ENCODE results near the gene SFXN1. TPM values are rescaled to one million over a fixed set of nuclear protein-coding genes. Genes with fewer than 3 reads are reported as not detected.

Gene SFXN1
- total RNA-seq, 1 donor from 2014 or later: 22.6 TPM

GRCh38 chr5:175556794-175557193 lies 78.4 kb downstream of the SFXN1 start:
- DNase-seq (ENCODE audit: low spot score) (no peak), ATAC-seq (no peak)
- intact Hi-C loops (cut with DNase I): no loop called here

- intact Hi-C loops (cut with DNase I): no loop called here
- DNase-seq (ENCODE audit: low spot score) (no peak), ATAC-seq (no peak)
Observed at GRCh38 chr5:175557778-175558177, 79.4 kb downstream of the SFXN1 start.

GRCh38 chr5:175558801-175559480 lies 80.6 kb downstream of the SFXN1 start:
- DNase-seq (ENCODE audit: low spot score) (no peak), ATAC-seq (no peak)
- intact Hi-C loops (cut with DNase I): no loop called here

- DNase-seq (ENCODE audit: low spot score) (no peak), ATAC-seq (no peak)
- intact Hi-C loops (cut with DNase I): no loop called here
Observed at GRCh38 chr5:175560011-175560410, 81.7 kb downstream of the SFXN1 start.

- DNase-seq (ENCODE audit: low spot score): no peak
- intact Hi-C loops (cut with DNase I): no loop called here
- ATAC-seq: no peak
Observed at GRCh38 chr5:175561085-175561484, 82.7 kb downstream of the SFXN1 start.

GRCh38 chr5:175564716-175565115 lies 86.4 kb downstream of the SFXN1 start:
- ATAC-seq: no peak

GRCh38 chr5:175566697-175567096 lies 88.3 kb downstream of the SFXN1 start:
- intact Hi-C loops (cut with DNase I): no loop called here
- ATAC-seq (no peak), DNase-seq (ENCODE audit: low spot score) (no peak)

More at GRCh38 chr5:175564716-175565115, 86.4 kb downstream of the SFXN1 start:
- no peak for DNase-seq (ENCODE audit: low spot score)
- intact Hi-C loops (cut with DNase I): no loop called here

GRCh38 chr5:175567954-175568353 lies 89.6 kb downstream of the SFXN1 start:
- no peak for ATAC-seq
- DNase-seq (ENCODE audit: low spot score): no peak
- intact Hi-C loops (cut with DNase I): no loop called here

- DNase-seq (ENCODE audit: low spot score) (no peak), ATAC-seq (no peak)
- intact Hi-C loops (cut with DNase I): no loop called here
Observed at GRCh38 chr5:175569701-175570100, 91.3 kb downstream of the SFXN1 start.

- no peak for ATAC-seq
- no peak for DNase-seq (ENCODE audit: low spot score)
- intact Hi-C loops (cut with DNase I): no loop called here
Observed at GRCh38 chr5:175572886-175573285, 94.5 kb downstream of the SFXN1 start.

GRCh38 chr5:175573493-175574269 lies 95.3 kb downstream of the SFXN1 start:
- ATAC-seq: no peak
- DNase-seq (ENCODE audit: low spot score): no peak
- intact Hi-C loops (cut with DNase I): no loop called here

GRCh38 chr5:175575301-175575700 lies 96.9 kb downstream of the SFXN1 start:
- intact Hi-C loops (cut with DNase I): no loop called here
- DNase-seq (ENCODE audit: low spot score) (no peak), ATAC-seq (no peak)

- ATAC-seq: no peak
- DNase-seq (ENCODE audit: low spot score): no peak
- intact Hi-C loops (cut with DNase I): no loop called here
Observed at GRCh38 chr5:175576096-175576495, 97.7 kb downstream of the SFXN1 start.

GRCh38 chr5:175576591-175576990 lies 98.2 kb downstream of the SFXN1 start:
- intact Hi-C loops (cut with DNase I): no loop called here
- ATAC-seq (no peak), DNase-seq (ENCODE audit: low spot score) (no peak)

Other genes with a start within 250 kb of the SFXN1 start
- 0.89 TPM for gene DRD1, start 34.4 kb upstream of the SFXN1 start, total RNA-seq
- gene HRH2, start 179.5 kb downstream of the SFXN1 start, total RNA-seq: 4.3 TPM